ENCODE data around the gene HDLBP.

HDLBP gene

DNA sequence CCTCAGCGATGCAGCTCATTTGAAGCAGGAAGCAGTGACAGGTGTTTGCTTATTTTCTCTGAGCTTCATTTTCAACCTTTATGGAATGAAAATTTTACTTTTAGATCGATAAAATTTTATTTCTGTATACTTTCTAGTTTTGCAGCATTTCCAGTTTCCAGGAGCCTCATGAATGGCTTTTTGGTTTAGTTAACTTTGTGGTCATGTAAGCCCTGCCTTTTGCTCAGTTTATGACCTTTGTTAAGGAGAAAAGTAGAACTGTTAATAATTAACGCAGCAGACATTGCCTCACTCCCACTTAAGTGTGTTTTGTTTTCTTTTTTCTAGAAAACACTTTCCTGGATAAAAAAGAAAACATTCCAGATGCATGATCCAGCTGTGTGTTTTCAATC is 36.2 kb upstream of the HDLBP start:
- Histone ChIP-seq H3K18ac (ENCODE audit: low read length) (no peak overlapping the region), H4K91ac (ENCODE audit: low read depth, low read length, poor library complexity) (no peak overlapping the region), H2AFZ (ENCODE audit: low read length) (no peak overlapping the region), H3K4me1 (ENCODE audit: control insufficient read depth in 2 of 2, insufficient read depth in 1 of 2, low read depth in 1 of 2, low read length in 2 of 2) (peaks cover 0 to 7% of the 10 kb centered on the region in 2 donors), H3K14ac (ENCODE audit: low read length) (no peak overlapping the region), H3K36me3 (replicated peaks in 1 of 2; ENCODE audit: control insufficient read depth in 2 of 2, insufficient read depth in 2 of 2, low read length in 2 of 2) (peaks cover 33 to 85% of the 10 kb centered on the region in 2 donors), H3K79me1 (ENCODE audit: low read depth, low read length) (no peaks in the 10 kb centered on the region), H2BK120ac (ENCODE audit: low read depth, low read length) (no peak overlapping the region), H3K23ac (ENCODE audit: low read depth, low read length, poor library complexity) (no peak overlapping the region), H3K9ac (ENCODE audit: low read depth, low read length, poor library complexity) (no peak overlapping the region), H3K4me3 (ENCODE audit: low read length in 2 of 2) (no peak overlapping the region), H3K4me2 (ENCODE audit: insufficient read depth, low read length, poor library complexity, severe bottlenecking) (no peak overlapping the region), H2BK12ac (ENCODE audit: low read length) (no peak overlapping the region), H3K9me3 (replicated peaks in 1 of 2; ENCODE audit: control insufficient read depth in 2 of 2, insufficient read depth in 1 of 2, low read depth in 1 of 2, low read length in 2 of 2) (no peaks in the 10 kb centered on the region), H2BK15ac (ENCODE audit: low read length) (no peak overlapping the region), H3K4ac (ENCODE audit: low read length) (no peak overlapping the region), H2AK5ac (ENCODE audit: low read depth, low read length) (no peak overlapping the region), H3K27ac (replicated peaks; ENCODE audit: low read length) (no peak overlapping the region), H4K8ac (ENCODE audit: low read depth, low read length) (no peak overlapping the region), H3K27me3 (ENCODE audit: control insufficient read depth in 3 of 3, insufficient read depth in 3 of 3, low read depth in 1 of 3, low read length in 3 of 3) (no peaks in the 10 kb centered on the region), H2BK5ac (ENCODE audit: low read length) (no peak overlapping the region)
- DNase-seq (ENCODE audit: low spot score) = no peak
- no CpG with 5 or more reads among the region's 3 CpGs for WGBS, 2 donors (ENCODE audit: extremely low coverage in 2 of 2, insufficient read length in 2 of 2, insufficient replicate concordance in 1 of 2)

GRCh38 chr2:241350878-241351639 is 35.6 kb upstream of the HDLBP start:
- Histone ChIP-seq H3K9me3 (replicated peaks in 1 of 2; ENCODE audit: control insufficient read depth in 2 of 2, insufficient read depth in 1 of 2, low read depth in 1 of 2, low read length in 2 of 2) (no peaks in the 10 kb centered on the region), H2BK15ac (ENCODE audit: low read length) (no peak overlapping the region), H3K4me2 (ENCODE audit: insufficient read depth, low read length, poor library complexity, severe bottlenecking) (no peak overlapping the region), H2BK120ac (ENCODE audit: low read depth, low read length) (no peak overlapping the region), H3K36me3 (replicated peaks in 1 of 2; ENCODE audit: control insufficient read depth in 2 of 2, insufficient read depth in 2 of 2, low read length in 2 of 2) (peaks cover 36 to 91% of the 10 kb centered on the region in 2 donors), H4K91ac (ENCODE audit: low read depth, low read length, poor library complexity) (no peak overlapping the region), H2AK5ac (ENCODE audit: low read depth, low read length) (no peak overlapping the region), H3K18ac (ENCODE audit: low read length) (no peak overlapping the region), H2BK12ac (ENCODE audit: low read length) (no peak overlapping the region), H3K23ac (ENCODE audit: low read depth, low read length, poor library complexity) (no peak overlapping the region), H2BK5ac (ENCODE audit: low read length) (no peak overlapping the region), H2AFZ (ENCODE audit: low read length) (no peak overlapping the region), H3K79me1 (ENCODE audit: low read depth, low read length) (no peaks in the 10 kb centered on the region), H3K14ac (ENCODE audit: low read length) (no peak overlapping the region), H3K4ac (ENCODE audit: low read length) (no peak overlapping the region), H3K27me3 (ENCODE audit: control insufficient read depth in 3 of 3, insufficient read depth in 3 of 3, low read depth in 1 of 3, low read length in 3 of 3) (no peaks in the 10 kb centered on the region), H3K9ac (ENCODE audit: low read depth, low read length, poor library complexity) (no peak overlapping the region), H3K4me3 (ENCODE audit: low read length in 2 of 2) (no peak overlapping the region), H3K27ac (replicated peaks; ENCODE audit: low read length) (no peak overlapping the region), H4K8ac (ENCODE audit: low read depth, low read length) (no peak overlapping the region), H3K4me1 (ENCODE audit: control insufficient read depth in 2 of 2, insufficient read depth in 1 of 2, low read depth in 1 of 2, low read length in 2 of 2) (peaks cover 0 to 7% of the 10 kb centered on the region in 2 donors)
- DNase-seq (ENCODE audit: low spot score) = no peak
- no CpG with 5 or more reads among the region's 9 CpGs for WGBS, 2 donors (ENCODE audit: extremely low coverage in 2 of 2, insufficient read length in 2 of 2, insufficient replicate concordance in 1 of 2)

- H3K79me1 ChIP-seq (ENCODE audit: low read depth, low read length) = no peaks in the 10 kb centered on the region
- no peak overlapping the region for H4K91ac ChIP-seq (ENCODE audit: low read depth, low read length, poor library complexity)
- H3K9me3 ChIP-seq (replicated peaks in 1 of 2; ENCODE audit: control insufficient read depth in 2 of 2, insufficient read depth in 1 of 2, low read depth in 1 of 2, low read length in 2 of 2) = no peaks in the 10 kb centered on the region
- H3K9ac ChIP-seq (ENCODE audit: low read depth, low read length, poor library complexity) = no peak overlapping the region
- no peak overlapping the region for H3K14ac ChIP-seq (ENCODE audit: low read length)
- no peak overlapping the region for H3K18ac ChIP-seq (ENCODE audit: low read length)
- no peak overlapping the region for H2AK5ac ChIP-seq (ENCODE audit: low read depth, low read length)
- H2BK5ac ChIP-seq (ENCODE audit: low read length) = no peak overlapping the region
- no peak overlapping the region for H2AFZ ChIP-seq (ENCODE audit: low read length)
- no peak overlapping the region for H2BK12ac ChIP-seq (ENCODE audit: low read length)
- H2BK15ac ChIP-seq (ENCODE audit: low read length) = no peak overlapping the region
- no peak overlapping the region for H3K23ac ChIP-seq (ENCODE audit: low read depth, low read length, poor library complexity)
- no peak overlapping the region for H3K4me2 ChIP-seq (ENCODE audit: insufficient read depth, low read length, poor library complexity, severe bottlenecking)
- H4K8ac ChIP-seq (ENCODE audit: low read depth, low read length) = no peak overlapping the region
- no peak for DNase-seq (ENCODE audit: low spot score)
- no peak overlapping the region for H3K4ac ChIP-seq (ENCODE audit: low read length)
- H3K27ac ChIP-seq (replicated peaks; ENCODE audit: low read length) = no peak overlapping the region
- no CpG with 5 or more reads among the region's 2 CpGs for WGBS, 2 donors (ENCODE audit: extremely low coverage in 2 of 2, insufficient read length in 2 of 2, insufficient replicate concordance in 1 of 2)
- no peaks in the 10 kb centered on the region for H3K27me3 ChIP-seq (ENCODE audit: control insufficient read depth in 3 of 3, insufficient read depth in 3 of 3, low read depth in 1 of 3, low read length in 3 of 3)
- no peak overlapping the region for H2BK120ac ChIP-seq (ENCODE audit: low read depth, low read length)
- peaks cover 0 to 7% of the 10 kb centered on the region in 2 donors for H3K4me1 ChIP-seq (ENCODE audit: control insufficient read depth in 2 of 2, insufficient read depth in 1 of 2, low read depth in 1 of 2, low read length in 2 of 2)
- peaks cover 40 to 97% of the 10 kb centered on the region in 2 donors for H3K36me3 ChIP-seq (replicated peaks in 1 of 2; ENCODE audit: control insufficient read depth in 2 of 2, insufficient read depth in 2 of 2, low read length in 2 of 2)
- H3K4me3 ChIP-seq (ENCODE audit: low read length in 2 of 2) = no peak overlapping the region
These were observed 35.0 kb upstream of the HDLBP start for GRCh38 chr2:241350530-241350877.

DNA sequence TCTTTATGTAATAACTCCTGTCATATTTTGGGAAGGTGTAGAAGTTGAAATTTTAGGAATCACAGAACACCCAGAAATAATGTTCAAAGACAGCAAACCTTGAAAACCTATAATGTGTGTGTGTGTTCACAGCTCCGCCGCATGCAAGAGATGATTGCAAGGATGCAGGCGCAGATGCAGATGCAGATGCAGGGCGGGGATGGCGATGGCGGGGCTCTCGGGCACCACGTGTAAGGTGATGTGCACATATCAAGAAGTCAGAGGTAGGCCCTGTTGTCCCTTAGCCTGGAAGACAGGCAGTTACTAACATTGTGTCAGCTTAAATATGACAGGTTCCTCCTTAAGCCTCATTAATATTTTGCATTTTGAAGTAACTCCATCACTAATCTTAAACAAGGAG is 34.5 kb upstream of the HDLBP start:
- no peaks in the 10 kb centered on the region for H3K9me3 ChIP-seq (replicated peaks in 1 of 2; ENCODE audit: control insufficient read depth in 2 of 2, insufficient read depth in 1 of 2, low read depth in 1 of 2, low read length in 2 of 2)
- no peak overlapping the region for H4K8ac ChIP-seq (ENCODE audit: low read depth, low read length)
- DNase-seq (ENCODE audit: low spot score) = no peak
- peaks cover 43 to 99% of the 10 kb centered on the region in 2 donors for H3K36me3 ChIP-seq (replicated peaks in 1 of 2; ENCODE audit: control insufficient read depth in 2 of 2, insufficient read depth in 2 of 2, low read length in 2 of 2)
- H2AFZ ChIP-seq (ENCODE audit: low read length) = no peak overlapping the region
- no peak overlapping the region for H3K18ac ChIP-seq (ENCODE audit: low read length)
- H3K4me3 ChIP-seq (ENCODE audit: low read length in 2 of 2) = no peak overlapping the region
- no peak overlapping the region for H3K23ac ChIP-seq (ENCODE audit: low read depth, low read length, poor library complexity)
- no peaks in the 10 kb centered on the region for H3K79me1 ChIP-seq (ENCODE audit: low read depth, low read length)
- no peak overlapping the region for H2BK120ac ChIP-seq (ENCODE audit: low read depth, low read length)
- no peak overlapping the region for H3K4ac ChIP-seq (ENCODE audit: low read length)
- H3K4me1 ChIP-seq (ENCODE audit: control insufficient read depth in 2 of 2, insufficient read depth in 1 of 2, low read depth in 1 of 2, low read length in 2 of 2) = peaks cover 0 to 4% of the 10 kb centered on the region in 2 donors
- no CpG with 5 or more reads among the region's 8 CpGs for WGBS, 2 donors (ENCODE audit: extremely low coverage in 2 of 2, insufficient read length in 2 of 2, insufficient replicate concordance in 1 of 2)
- no peak overlapping the region for H3K27ac ChIP-seq (replicated peaks; ENCODE audit: low read length)
- no peak overlapping the region for H2BK12ac ChIP-seq (ENCODE audit: low read length)
- H4K91ac ChIP-seq (ENCODE audit: low read depth, low read length, poor library complexity) = no peak overlapping the region
- no peak overlapping the region for H2AK5ac ChIP-seq (ENCODE audit: low read depth, low read length)
- H2BK15ac ChIP-seq (ENCODE audit: low read length) = no peak overlapping the region
- no peak overlapping the region for H2BK5ac ChIP-seq (ENCODE audit: low read length)
- H3K14ac ChIP-seq (ENCODE audit: low read length) = no peak overlapping the region
- H3K4me2 ChIP-seq (ENCODE audit: insufficient read depth, low read length, poor library complexity, severe bottlenecking) = no peak overlapping the region
- H3K27me3 ChIP-seq (ENCODE audit: control insufficient read depth in 3 of 3, insufficient read depth in 3 of 3, low read depth in 1 of 3, low read length in 3 of 3) = no peaks in the 10 kb centered on the region
- no peak overlapping the region for H3K9ac ChIP-seq (ENCODE audit: low read depth, low read length, poor library complexity)
